Airway epithelial cell (primary cell): ENCODE results near the gene PADI4. TPM values are rescaled to one million over a fixed set of nuclear protein-coding genes. Genes with fewer than 3 reads are reported as not detected.

Source experiments
- total RNA-seq: library from RNA; depleted of rRNA; stranded (reverse); fragments of >200 nt; gene quantifications from 2 replicates; pipeline ENCODE4 v1.2.3, GENCODE V29; 2015

Gene PADI4, protein sequence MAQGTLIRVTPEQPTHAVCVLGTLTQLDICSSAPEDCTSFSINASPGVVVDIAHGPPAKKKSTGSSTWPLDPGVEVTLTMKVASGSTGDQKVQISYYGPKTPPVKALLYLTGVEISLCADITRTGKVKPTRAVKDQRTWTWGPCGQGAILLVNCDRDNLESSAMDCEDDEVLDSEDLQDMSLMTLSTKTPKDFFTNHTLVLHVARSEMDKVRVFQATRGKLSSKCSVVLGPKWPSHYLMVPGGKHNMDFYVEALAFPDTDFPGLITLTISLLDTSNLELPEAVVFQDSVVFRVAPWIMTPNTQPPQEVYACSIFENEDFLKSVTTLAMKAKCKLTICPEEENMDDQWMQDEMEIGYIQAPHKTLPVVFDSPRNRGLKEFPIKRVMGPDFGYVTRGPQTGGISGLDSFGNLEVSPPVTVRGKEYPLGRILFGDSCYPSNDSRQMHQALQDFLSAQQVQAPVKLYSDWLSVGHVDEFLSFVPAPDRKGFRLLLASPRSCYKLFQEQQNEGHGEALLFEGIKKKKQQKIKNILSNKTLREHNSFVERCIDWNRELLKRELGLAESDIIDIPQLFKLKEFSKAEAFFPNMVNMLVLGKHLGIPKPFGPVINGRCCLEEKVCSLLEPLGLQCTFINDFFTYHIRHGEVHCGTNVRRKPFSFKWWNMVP
- not detected in 2 replicates for total RNA-seq

DNA sequence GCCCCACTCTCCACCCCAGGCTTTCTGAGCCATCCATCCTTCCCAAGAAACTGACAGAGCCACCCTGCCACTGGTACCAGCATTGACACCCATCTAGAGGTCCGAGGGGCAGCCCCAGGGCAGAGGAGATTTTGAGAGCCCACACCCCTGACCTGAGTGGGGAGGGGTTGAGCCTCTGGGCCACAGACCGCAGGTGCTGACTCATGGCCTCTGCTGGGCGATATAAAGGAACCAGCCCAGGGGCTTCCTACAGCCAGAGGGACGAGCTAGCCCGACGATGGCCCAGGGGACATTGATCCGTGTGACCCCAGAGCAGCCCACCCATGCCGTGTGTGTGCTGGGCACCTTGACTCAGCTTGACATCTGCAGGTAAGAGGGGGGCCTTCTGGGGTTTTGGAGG lies at the start of gene PADI4:
Gene PADI4 (plus strand): TSS at position 252 of the 400 bp plus-strand sequence. CDS start 26 bp downstream, at position 278.

DNA sequence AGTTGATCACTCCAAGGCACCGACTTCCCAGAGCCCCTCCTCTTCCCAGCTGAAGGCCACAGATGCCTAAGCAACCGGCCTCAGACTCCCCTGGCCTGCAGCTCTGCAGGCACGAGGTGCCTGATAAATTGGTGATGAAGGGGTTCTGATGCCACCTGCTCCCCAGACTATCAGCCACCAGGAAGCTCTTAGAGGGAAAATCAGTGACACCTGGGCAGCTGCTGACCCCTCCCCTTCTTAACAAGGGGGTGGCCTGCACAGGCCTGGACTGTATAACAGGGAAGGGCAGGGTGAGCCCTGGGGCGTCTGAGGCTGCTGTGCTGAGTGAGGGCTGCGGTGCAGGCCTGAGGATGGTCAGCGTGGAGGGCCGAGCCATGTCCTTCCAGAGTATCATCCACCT lies 63.9 kb downstream of the PADI4 start, which contains the start of gene PADI6:
Gene PADI6 (plus strand): TSS at position 301 of the 400 bp plus-strand sequence. CDS start 50 bp downstream, at position 351.

Other genes with a start within 250 kb of the PADI4 start
- gene PADI2, start 188.7 kb upstream of the PADI4 start, total RNA-seq, result 3.7 and 3.9 TPM in 2 replicates
- 7.9 and 12.2 TPM in 2 replicates for gene PADI1, start 103.1 kb upstream of the PADI4 start, total RNA-seq
- 2.3 and 3.0 TPM in 2 replicates for gene PADI3, start 59.1 kb upstream of the PADI4 start, total RNA-seq
- gene PADI6, start 64.0 kb downstream of the PADI4 start, total RNA-seq, result not detected in 2 replicates
- 103 and 107 TPM in 2 replicates for gene RCC2, start 131.5 kb downstream of the PADI4 start, total RNA-seq
- 16.5 and 19.6 TPM in 2 replicates for gene ARHGEF10L, start 231.5 kb downstream of the PADI4 start, total RNA-seq